ENCODE measurements around the gene PSRC1.

Gene PSRC1

GRCh38 chr1:109283748-109284600 lies 1.0 kb upstream of the PSRC1 start:
- peak overlapping the region; percentile 92 for H3K4me3 Mint-ChIP-seq
- peaks cover 6% of the 10 kb centered on the region for H3K27me3 Mint-ChIP-seq
- H3K36me3 Mint-ChIP-seq (ENCODE audit: low read depth), result peaks cover 3% of the 10 kb centered on the region
- H3K4me1 Mint-ChIP-seq (ENCODE audit: low read depth), result peaks cover 21% of the 10 kb centered on the region
- H3K9me3 Mint-ChIP-seq, result no peaks in the 10 kb centered on the region
- DNase-seq, result no peak
- H3K27ac Mint-ChIP-seq, result peak overlapping the region; percentile 95

- Mint-ChIP-seq H3K36me3 (ENCODE audit: low read depth) (peaks cover 3% of the 10 kb centered on the region), H3K27me3 (no peaks in the 10 kb centered on the region), H3K4me3 (peak overlapping the region; percentile 92), H3K27ac (no peak overlapping the region), H3K4me1 (ENCODE audit: low read depth) (peaks cover 21% of the 10 kb centered on the region), H3K9me3 (no peaks in the 10 kb centered on the region)
- no peak for DNase-seq
These were observed 421 bp downstream of the PSRC1 start for GRCh38 chr1:109282497-109282951.

- Mint-ChIP-seq H3K4me1 (ENCODE audit: low read depth) (peaks cover 26% of the 10 kb centered on the region), H3K27me3 (no peaks in the 10 kb centered on the region), H3K4me3 (peak overlapping the region; percentile 92), H3K9me3 (no peaks in the 10 kb centered on the region), H3K36me3 (ENCODE audit: low read depth) (peaks cover 3% of the 10 kb centered on the region), H3K27ac (no peak overlapping the region)
- no peak for DNase-seq
These were observed 1.1 kb downstream of the PSRC1 start for GRCh38 chr1:109281680-109282496.

GRCh38 chr1:109280862-109281261 lies 2.1 kb downstream of the PSRC1 start:
- Mint-ChIP-seq H3K36me3 (ENCODE audit: low read depth) (peaks cover 3% of the 10 kb centered on the region), H3K27ac (no peak overlapping the region), H3K9me3 (no peaks in the 10 kb centered on the region), H3K27me3 (no peaks in the 10 kb centered on the region), H3K4me1 (ENCODE audit: low read depth) (peaks cover 26% of the 10 kb centered on the region), H3K4me3 (no peak overlapping the region)
- no peak for DNase-seq

- Mint-ChIP-seq H3K9me3 (no peaks in the 10 kb centered on the region), H3K27me3 (no peaks in the 10 kb centered on the region), H3K27ac (no peak overlapping the region), H3K36me3 (ENCODE audit: low read depth) (peaks cover 3% of the 10 kb centered on the region), H3K4me3 (no peak overlapping the region), H3K4me1 (ENCODE audit: low read depth) (peaks cover 26% of the 10 kb centered on the region)
- DNase-seq, result no peak
These were observed 3.2 kb downstream of the PSRC1 start for GRCh38 chr1:109279615-109280278.

GRCh38 chr1:109277434-109278204 lies 5.3 kb downstream of the PSRC1 start:
- H3K36me3 Mint-ChIP-seq (ENCODE audit: low read depth), result no peaks in the 10 kb centered on the region

GRCh38 chr1:109275706-109276345 lies 7.1 kb downstream of the PSRC1 start:
- Mint-ChIP-seq H3K27ac (no peak overlapping the region), H3K27me3 (no peaks in the 10 kb centered on the region), H3K36me3 (ENCODE audit: low read depth) (no peaks in the 10 kb centered on the region), H3K4me1 (ENCODE audit: low read depth) (peaks cover 4% of the 10 kb centered on the region), H3K4me3 (no peak overlapping the region), H3K9me3 (no peaks in the 10 kb centered on the region)
- DNase-seq, result no peak

More at GRCh38 chr1:109277434-109278204, 5.3 kb downstream of the PSRC1 start:
- Mint-ChIP-seq H3K4me3 (no peak overlapping the region), H3K9me3 (no peaks in the 10 kb centered on the region), H3K4me1 (ENCODE audit: low read depth) (peaks cover 13% of the 10 kb centered on the region), H3K27me3 (no peaks in the 10 kb centered on the region), H3K27ac (no peak overlapping the region)
- peak; percentile 81 for DNase-seq

- no peak overlapping the region for H3K27ac Mint-ChIP-seq
- no peak for DNase-seq
- H3K4me3 Mint-ChIP-seq, result no peak overlapping the region
These were observed 8.1 kb downstream of the PSRC1 start for GRCh38 chr1:109274533-109275476.

GRCh38 chr1:109273570-109274288 lies 9.2 kb downstream of the PSRC1 start:
- no peaks in the 10 kb centered on the region for H3K27me3 Mint-ChIP-seq
- peaks cover 4% of the 10 kb centered on the region for H3K4me1 Mint-ChIP-seq (ENCODE audit: low read depth)
- no peaks in the 10 kb centered on the region for H3K9me3 Mint-ChIP-seq
- H3K4me3 Mint-ChIP-seq, result no peak overlapping the region
- H3K36me3 Mint-ChIP-seq (ENCODE audit: low read depth), result no peaks in the 10 kb centered on the region
- no peak for DNase-seq
- no peak overlapping the region for H3K27ac Mint-ChIP-seq

More at GRCh38 chr1:109274533-109275476, 8.1 kb downstream of the PSRC1 start:
- Mint-ChIP-seq H3K27me3 (no peaks in the 10 kb centered on the region), H3K36me3 (ENCODE audit: low read depth) (no peaks in the 10 kb centered on the region), H3K4me1 (ENCODE audit: low read depth) (peaks cover 4% of the 10 kb centered on the region), H3K9me3 (no peaks in the 10 kb centered on the region)

GRCh38 chr1:109272831-109273547 lies 10.0 kb downstream of the PSRC1 start:
- no peaks in the 10 kb centered on the region for H3K36me3 Mint-ChIP-seq (ENCODE audit: low read depth)
- no peaks in the 10 kb centered on the region for H3K27me3 Mint-ChIP-seq
- no peak for DNase-seq
- peaks cover 4% of the 10 kb centered on the region for H3K4me1 Mint-ChIP-seq (ENCODE audit: low read depth)
- H3K27ac Mint-ChIP-seq, result no peak overlapping the region
- H3K9me3 Mint-ChIP-seq, result no peaks in the 10 kb centered on the region
- H3K4me3 Mint-ChIP-seq, result no peak overlapping the region

GRCh38 chr1:109272021-109272799 lies 10.7 kb downstream of the PSRC1 start:
- DNase-seq, result no peak
- Mint-ChIP-seq H3K36me3 (ENCODE audit: low read depth) (no peaks in the 10 kb centered on the region), H3K4me1 (ENCODE audit: low read depth) (peaks cover 2% of the 10 kb centered on the region), H3K4me3 (no peak overlapping the region), H3K9me3 (no peaks in the 10 kb centered on the region), H3K27ac (no peak overlapping the region), H3K27me3 (no peaks in the 10 kb centered on the region)

Measured in activated T-cell treated with anti-CD3 and anti-CD28 coated beads, Interleukin-2, amount 50 U/mL, for 24 hours (primary cell).